ENCODE data around the gene PLRG1. TPM values are rescaled to one million over a fixed set of nuclear protein-coding genes. Genes with fewer than 3 reads are reported as not detected.

The PLRG1 gene
- total RNA-seq, 3 donors from 2014 or later, result 122 to 135 (median 133) TPM

GRCh38 chr4:154489558-154490233 is 60.5 kb downstream of the PLRG1 start:
- Mint-ChIP-seq H3K9me3 (no peaks in the 10 kb centered on the region), H3K27me3 (ENCODE audit: low read depth) (peaks cover 68% of the 10 kb centered on the region), H3K36me3 (ENCODE audit: insufficient read depth) (no peaks in the 10 kb centered on the region), H3K4me3 (no peak overlapping the region), H3K4me1 (ENCODE audit: low read depth) (peaks cover 15% of the 10 kb centered on the region)
- DNase-seq (no peak), ATAC-seq (no peak)

GRCh38 chr4:154487145-154487544 is 63.1 kb downstream of the PLRG1 start:
- no peak for ATAC-seq

GRCh38 chr4:154485127-154485773 is 65.0 kb downstream of the PLRG1 start:
- H3K4me1 Mint-ChIP-seq (ENCODE audit: low read depth), result no peaks in the 10 kb centered on the region
- H3K27me3 Mint-ChIP-seq (ENCODE audit: low read depth), result peaks cover 28% of the 10 kb centered on the region

More at GRCh38 chr4:154487145-154487544, 63.1 kb downstream of the PLRG1 start:
- H3K9me3 Mint-ChIP-seq, result no peaks in the 10 kb centered on the region
- H3K4me1 Mint-ChIP-seq (ENCODE audit: low read depth), result peaks cover 11% of the 10 kb centered on the region
- no peaks in the 10 kb centered on the region for H3K36me3 Mint-ChIP-seq (ENCODE audit: insufficient read depth)
- DNase-seq, result no peak
- H3K4me3 Mint-ChIP-seq, result no peak overlapping the region
- H3K27me3 Mint-ChIP-seq (ENCODE audit: low read depth), result peaks cover 45% of the 10 kb centered on the region

More at GRCh38 chr4:154485127-154485773, 65.0 kb downstream of the PLRG1 start:
- ATAC-seq (no peak), DNase-seq (no peak)
- H3K4me3 Mint-ChIP-seq, result no peak overlapping the region
- H3K36me3 Mint-ChIP-seq (ENCODE audit: insufficient read depth), result no peaks in the 10 kb centered on the region
- no peaks in the 10 kb centered on the region for H3K9me3 Mint-ChIP-seq

Other genes with a start within 250 kb of the PLRG1 start
- under 1 TPM in 1 of 3 donors, not detected in 2; under 0.01 TPM for gene DCHS2, start 58.6 kb downstream of the PLRG1 start, total RNA-seq
- 1 to 10 TPM; 1.6 to 1.9 (median 1.7) TPM for gene FGB, start 12.6 kb upstream of the PLRG1 start, total RNA-seq
- gene FGA, start 40.3 kb upstream of the PLRG1 start, total RNA-seq, result 1 to 10 TPM; 2.1 to 4.1 (median 3.3) TPM
- gene FGG, start 62.3 kb upstream of the PLRG1 start, total RNA-seq, result 1 to 10 TPM in 2 of 3 donors, under 1 TPM in 1; 0.92 to 2.0 (median 1.8) TPM
- gene LRAT, start 193.6 kb upstream of the PLRG1 start, total RNA-seq, result not detected
- gene RBM46, start 230.9 kb upstream of the PLRG1 start, total RNA-seq, result not detected